Loucy (cell line): ENCODE data around the gene ESRRA.
A peak's percentile ranks its signal among the peaks of the same experiment; 100 is the strongest.

Experiments used
- H2AFZ ChIP-seq: fragments of 200-600 bp; sonication (generic); 2 replicates; pipeline ENCODE4 v1.6.0; 2016; ENCODE audit warnings: antibody characterized with exemption, mild to moderate bottlenecking, low read length, moderate library complexity
- H3F3A ChIP-seq: fragments of 200-600 bp; 2 replicates; pipeline ENCODE4 v1.6.0; 2016; ENCODE audit warnings: antibody characterized with exemption, low read depth, mild to moderate bottlenecking
- H3K27me3 ChIP-seq: fragments of 200-600 bp; sonication (generic); 2 replicates; pipeline ENCODE4 v1.6.1; 2014; ENCODE audit warnings: low read length, mild to moderate bottlenecking; ENCODE audit not compliant: insufficient read depth, poor library complexity, severe bottlenecking
- H3K36me3 ChIP-seq: fragments of 200-600 bp; sonication (generic); 2 replicates; pipeline ENCODE4 v1.6.1; 2016; ENCODE audit warnings: low read length; ENCODE audit not compliant: insufficient read depth
- H3K4me1 ChIP-seq: fragments of 200-600 bp; sonication (generic); 2 replicates; pipeline ENCODE4 v1.5.1; 2014; ENCODE audit warnings: low read length, mild to moderate bottlenecking; ENCODE audit not compliant: insufficient read depth, poor library complexity, severe bottlenecking
- H3K4me2 ChIP-seq: fragments of 200-600 bp; sonication (generic); 2 replicates; pipeline ENCODE4 v1.6.0; 2014; ENCODE audit warnings: antibody characterized with exemption, low read length, low read depth, mild to moderate bottlenecking; ENCODE audit not compliant: poor library complexity, severe bottlenecking
- H3K4me3 ChIP-seq: fragments of 200-600 bp; sonication (generic); 2 replicates; pipeline ENCODE4 v1.5.1; 2014; ENCODE audit warnings: low read length, mild to moderate bottlenecking, mixed read lengths; ENCODE audit not compliant: poor library complexity, severe bottlenecking
- H3K79me2 ChIP-seq: fragments of 200-600 bp; sonication (generic); 2 replicates; pipeline ENCODE4 v1.6.1; 2014; ENCODE audit warnings: low read length; ENCODE audit not compliant: insufficient read depth
- H3K9ac ChIP-seq: fragments of 200-600 bp; sonication (generic); 2 replicates; pipeline ENCODE4 v1.6.0; 2014; ENCODE audit warnings: mild to moderate bottlenecking, low read depth, low read length, moderate library complexity; ENCODE audit not compliant: poor library complexity, severe bottlenecking
- H3K9me2 ChIP-seq: fragments of 200-600 bp; sonication (generic); replicated peaks from 2 replicates; pipeline ENCODE4 v1.6.1; 2016; ENCODE audit warnings: low read depth, low read length, mixed read lengths
- H3K9me3 ChIP-seq: fragments of 200-600 bp; sonication (generic); 2 replicates; pipeline ENCODE4 v1.6.1; 2014; ENCODE audit warnings: mild to moderate bottlenecking, antibody characterized with exemption, low read length, low read depth; ENCODE audit not compliant: insufficient read depth
- H4K20me1 ChIP-seq: fragments of 200-600 bp; sonication (generic); 2 replicates; pipeline ENCODE4 v1.6.0; 2014; ENCODE audit warnings: antibody characterized with exemption, low read length, mild to moderate bottlenecking; ENCODE audit not compliant: insufficient read depth, poor library complexity, severe bottlenecking
- EZH2phosphoT487 ChIP-seq: fragments of 200-600 bp; IDR thresholded peaks from 2 replicates; pipeline ENCODE4 v1.6.1; 2018; ENCODE audit warnings: antibody characterized with exemption, mild to moderate bottlenecking, moderate library complexity, borderline replicate concordance
- TF ChIP-seq, protein P1 (sequence below): fragments of 200-600 bp; sonication (generic); conservative IDR thresholded peaks from 2 replicates; pipeline ENCODE4 v1.5.1; 2014; ENCODE audit warnings: mild to moderate bottlenecking, antibody characterized with exemption, low read length

ESRRA gene

DNA sequence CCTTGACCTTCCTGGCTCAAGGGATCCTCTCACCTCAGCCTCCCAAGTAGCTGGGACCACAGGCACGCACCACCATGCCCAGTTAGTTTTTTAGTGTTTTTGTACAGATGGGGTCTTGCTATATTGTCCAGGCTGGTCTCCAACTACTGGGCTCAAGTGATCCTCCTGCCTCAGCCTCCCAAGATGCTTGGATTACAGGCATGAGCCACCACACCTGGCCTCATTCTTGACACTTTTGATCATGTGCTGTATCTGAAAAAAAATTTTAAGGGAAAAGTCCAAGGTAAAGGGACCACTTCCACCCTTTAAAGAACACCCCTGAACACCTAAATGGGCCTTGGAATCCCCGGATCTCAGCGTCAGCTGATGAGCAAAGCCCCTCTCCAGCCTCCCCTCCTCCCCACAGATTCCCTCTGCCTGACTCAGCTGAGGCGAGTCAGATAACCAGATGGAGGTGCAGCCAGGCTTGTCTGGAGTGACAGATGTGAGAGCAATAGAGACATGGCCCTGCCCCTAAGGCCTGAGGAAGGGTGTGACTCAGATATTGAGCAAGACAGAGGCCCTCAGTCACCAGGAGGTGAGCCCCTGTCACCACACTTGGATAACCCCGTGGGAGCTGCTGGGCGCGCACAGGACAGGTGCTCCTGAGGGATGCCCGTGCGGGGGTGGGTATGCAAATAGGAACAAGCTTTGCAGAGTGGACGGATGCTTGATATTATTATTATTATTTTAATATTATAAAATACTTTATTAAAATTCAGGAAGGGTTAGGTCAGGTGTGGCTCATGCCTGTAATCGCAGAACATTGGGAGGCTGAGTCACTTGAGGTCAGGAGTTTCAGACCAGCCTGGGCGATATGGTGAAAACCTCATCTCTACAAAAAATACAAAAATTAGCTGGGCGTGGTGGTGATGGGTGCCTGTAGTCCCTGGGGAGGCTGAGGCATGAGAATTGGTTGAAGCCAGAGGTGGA is 29.7 kb downstream of the ESRRA start:
- no peaks in the 10 kb centered on the region for H3K27me3 ChIP-seq
- no peaks in the 10 kb centered on the region for H4K20me1 ChIP-seq
- H2AFZ ChIP-seq: no peak overlapping the region
- peaks cover 10% of the 10 kb centered on the region for H3K4me1 ChIP-seq
- no peaks in the 10 kb centered on the region for H3K9me2 ChIP-seq
- no peaks in the 10 kb centered on the region for H3K9me3 ChIP-seq
- H3K36me3 ChIP-seq: no peaks in the 10 kb centered on the region
- peaks cover 11% of the 10 kb centered on the region; the same call in 1 of the 2 replicates for H3K79me2 ChIP-seq
- H3K4me2 ChIP-seq: no peak overlapping the region
- H3K4me3 ChIP-seq: no peak overlapping the region
- TF ChIP-seq, protein P1, sequence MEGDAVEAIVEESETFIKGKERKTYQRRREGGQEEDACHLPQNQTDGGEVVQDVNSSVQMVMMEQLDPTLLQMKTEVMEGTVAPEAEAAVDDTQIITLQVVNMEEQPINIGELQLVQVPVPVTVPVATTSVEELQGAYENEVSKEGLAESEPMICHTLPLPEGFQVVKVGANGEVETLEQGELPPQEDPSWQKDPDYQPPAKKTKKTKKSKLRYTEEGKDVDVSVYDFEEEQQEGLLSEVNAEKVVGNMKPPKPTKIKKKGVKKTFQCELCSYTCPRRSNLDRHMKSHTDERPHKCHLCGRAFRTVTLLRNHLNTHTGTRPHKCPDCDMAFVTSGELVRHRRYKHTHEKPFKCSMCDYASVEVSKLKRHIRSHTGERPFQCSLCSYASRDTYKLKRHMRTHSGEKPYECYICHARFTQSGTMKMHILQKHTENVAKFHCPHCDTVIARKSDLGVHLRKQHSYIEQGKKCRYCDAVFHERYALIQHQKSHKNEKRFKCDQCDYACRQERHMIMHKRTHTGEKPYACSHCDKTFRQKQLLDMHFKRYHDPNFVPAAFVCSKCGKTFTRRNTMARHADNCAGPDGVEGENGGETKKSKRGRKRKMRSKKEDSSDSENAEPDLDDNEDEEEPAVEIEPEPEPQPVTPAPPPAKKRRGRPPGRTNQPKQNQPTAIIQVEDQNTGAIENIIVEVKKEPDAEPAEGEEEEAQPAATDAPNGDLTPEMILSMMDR: no peak
- H3F3A ChIP-seq: no peaks in the 10 kb centered on the region
- H3K9ac ChIP-seq: no peak overlapping the region

- no peaks in the 10 kb centered on the region for H3K36me3 ChIP-seq
- no peaks in the 10 kb centered on the region for H3F3A ChIP-seq
- no peak overlapping the region for H3K4me3 ChIP-seq
- TF ChIP-seq, protein P1: no peak
- TF ChIP-seq EZH2phosphoT487: no peak
- H3K4me2 ChIP-seq: no peak overlapping the region
- no peaks in the 10 kb centered on the region for H3K27me3 ChIP-seq
- peaks cover 13% of the 10 kb centered on the region for H3K4me1 ChIP-seq
- H3K79me2 ChIP-seq: peaks cover 21% of the 10 kb centered on the region; the same call in 1 of the 2 replicates
- H3K9me2 ChIP-seq: no peaks in the 10 kb centered on the region
- H4K20me1 ChIP-seq: peaks cover 18% of the 10 kb centered on the region
- no peak overlapping the region for H3K9ac ChIP-seq
- H3K9me3 ChIP-seq: no peaks in the 10 kb centered on the region
- no peak overlapping the region for H2AFZ ChIP-seq
Observed at GRCh38 chr11:64337538-64338249, 32.4 kb downstream of the ESRRA start.

- H3K4me1 ChIP-seq: peaks cover 13% of the 10 kb centered on the region
Observed at GRCh38 chr11:64338716-64339115, 33.4 kb downstream of the ESRRA start.

More at GRCh38 chr11:64338716-64339115, 33.4 kb downstream of the ESRRA start:
- H3K4me2 ChIP-seq: peak overlapping the region; percentile 82
- H3K4me3 ChIP-seq: peak overlapping the region; percentile 92
- peaks cover 22% of the 10 kb centered on the region for H4K20me1 ChIP-seq
- TF ChIP-seq, protein P1: no peak
- TF ChIP-seq EZH2phosphoT487: no peak
- H3F3A ChIP-seq: no peaks in the 10 kb centered on the region
- H3K9ac ChIP-seq: peak overlapping the region; percentile 86
- H3K27me3 ChIP-seq: no peaks in the 10 kb centered on the region
- H2AFZ ChIP-seq: no peak overlapping the region
- H3K9me3 ChIP-seq: no peaks in the 10 kb centered on the region
- H3K9me2 ChIP-seq: no peaks in the 10 kb centered on the region
- H3K36me3 ChIP-seq: no peaks in the 10 kb centered on the region
- H3K79me2 ChIP-seq: peaks cover 21% of the 10 kb centered on the region; the same call in 1 of the 2 replicates
